Psoas muscle (tissue), 8 donors: ENCODE data around the gene G0S2. TPM values are rescaled to one million over a fixed set of nuclear protein-coding genes. Genes with fewer than 3 reads are reported as not detected.
A peak's percentile ranks its signal among the peaks of the same experiment; 100 is the strongest.

Experiments
- ATAC-seq, 4 donors: fragments of 200-7000 bp; cut with Tn5 transposase; one replicate each; pipeline ENCODE4 v1.9.1; 2020; ENCODE audit warnings: moderate library complexity in 3 of 4, mild to moderate bottlenecking in 2 of 4
- DNase-seq, 2 donors: peaks; one replicate each; pipeline ENCODE4 v3.0.0-alpha.2; 2020
- H3K27ac ChIP-seq: fragments of 200-600 bp; one replicate; pipeline ENCODE4 v1.8.0; 2022
- H3K27me3 ChIP-seq, 3 donors: fragments of 200-600 bp in 1 of 3; one replicate each; pipeline versions ENCODE4 v1.6.1 to v1.8.0; 2013 to 2022; ENCODE audit warnings: low read length in 2 of 3, mild to moderate bottlenecking in 2 of 3, moderate library complexity in 1 of 3; ENCODE audit not compliant: insufficient read depth in 3 of 3
- H3K36me3 ChIP-seq, 2 donors: fragments of 200-600 bp in 1 of 2; one replicate each; pipeline versions ENCODE4 v1.6.1 to v1.8.0; 2013 to 2022; ENCODE audit warnings: low read depth in 1 of 2, mild to moderate bottlenecking in 1 of 2, moderate library complexity in 1 of 2; ENCODE audit not compliant: insufficient read depth in 1 of 2
- H3K4me1 ChIP-seq: fragments of 200-600 bp; one replicate; pipeline ENCODE4 v1.8.0; 2022
- H3K4me3 ChIP-seq: fragments of 200-600 bp; one replicate; pipeline ENCODE4 v1.8.0; 2022; ENCODE audit warnings: mild to moderate bottlenecking
- H3K9me3 ChIP-seq: fragments of 200-600 bp; one replicate; pipeline ENCODE4 v1.8.0; 2022
- CTCF ChIP-seq: fragments of 200-600 bp; IDR thresholded peaks from one replicate; pipeline ENCODE4 v1.8.0; 2022; ENCODE audit warnings: antibody characterized with exemption
- WGBS, 3 donors: extraction: QIAGEN DNeasy Blood & Tissue Kit; methylation state at CpG; one replicate each; pipeline versions ENCODE4 v1.1.6 to v1.1.7; 2013; 5-methylcytosine and 5-hydroxymethylcytosine counted together
- intact Hi-C, 2 donors: fragments of 100-400 bp; cut with DNase I; formaldehyde crosslinking; loops; one replicate each; pipeline versions ENCODE4 v1.11.0 to v1.14.2; 2022
- polyA plus RNA-seq, 3 donors: library from polyadenylated mRNA; stranded (reverse); fragments of 200-250 nt; gene quantifications; one replicate each; pipeline ENCODE4 v1.2.3, GENCODE V29; 2013
- total RNA-seq, 4 donors: library from RNA; stranded (reverse); fragmentation: NEBNext Ultra II Directional in 2 of 4; extraction: Animal tissue kit (Norgen Biotek cat#: 25700) in 2 of 4; gene quantifications; one replicate each; pipeline versions ENCODE4 v1.2.1 to v1.2.4, GENCODE V29; 2021 to 2023
- donor health status: healthy with polysubstance abuse.
- donor health status: DM: no; HTN: no; CAD: no; lungs with moderate emphysema.
- donor health status: Bipolar disorder and iron deficiency.
- donor health status: healthy.
- donor health status: DM: yes; HTN: yes; CAD: no.
- donor health status: DM: no; HTN: no; CAD: no.
- donor health status: DM: no; HTN: no; CAD: no.
- donor health status: DM: yes; HTN: yes; CAD: no.

G0S2 gene
- total and polyA plus RNA-seq, 7 donors, result 49.9 to 561 (median 89.0) TPM

GRCh38 chr1:209651138-209651587, 24.0 kb upstream of the G0S2 start:
- TF ChIP-seq CTCF, result no peak
- H3K36me3 ChIP-seq, result no peaks in the 10 kb centered on the region
- H3K4me1 ChIP-seq, result peaks cover 35% of the 10 kb centered on the region
- no peak overlapping the region for H3K27ac ChIP-seq
- intact Hi-C loops, result no loop called here
- WGBS, 3 donors, result 58 to 73% (median 68%) methylated on average over 5 of the region's 5 CpGs
- H3K4me3 ChIP-seq, result no peak overlapping the region
- ATAC-seq (peak in 3 of 4 donors; percentile 40 to 61 (median 60)), DNase-seq (peak; percentile 77 to 84)
- H3K27me3 ChIP-seq, result no peaks in the 10 kb centered on the region
- no peaks in the 10 kb centered on the region for H3K9me3 ChIP-seq

GRCh38 chr1:209652121-209652735, 23.0 kb upstream of the G0S2 start, which contains the start of gene LAMB3:
Gene LAMB3, minus strand, starts transcription at chr1:209652425. Its CDS starts 1,481 bp downstream, at chr1:209650944.
- peaks cover 24% of the 10 kb centered on the region for H3K4me1 ChIP-seq
- ATAC-seq, result no peak
- H3K27me3 ChIP-seq, result no peaks in the 10 kb centered on the region
- intact Hi-C loops, result no loop called here
- 78 to 82% (median 80%) methylated on average over 14 of the region's 14 CpGs for WGBS, 3 donors
- no peak for TF ChIP-seq CTCF
- H3K9me3 ChIP-seq, result no peaks in the 10 kb centered on the region
- DNase-seq, result no peak
- H3K36me3 ChIP-seq, result no peaks in the 10 kb centered on the region
- no peak within 1 kb of the TSS for H3K4me3 ChIP-seq
- peak within 1 kb of the TSS; percentile 48 for H3K27ac ChIP-seq

- Histone ChIP-seq H3K4me1 (peaks cover 19% of the 10 kb centered on the region), H3K27ac (peak overlapping the region; percentile 48), H3K27me3 (no peaks in the 10 kb centered on the region), H3K4me3 (no peak overlapping the region), H3K36me3 (no peaks in the 10 kb centered on the region), H3K9me3 (no peaks in the 10 kb centered on the region)
- peak; percentile 12 to 72 (median 58) for ATAC-seq
- WGBS, 3 donors, result 50 to 64% (median 53%) methylated on average over 3 of the region's 3 CpGs
- intact Hi-C loops, result no loop called here
- DNase-seq, result peak; percentile 61 to 83
- TF ChIP-seq CTCF, result no peak
Measured at GRCh38 chr1:209652873-209653401, 22.3 kb upstream of the G0S2 start.

GRCh38 chr1:209653915-209654351, 21.3 kb upstream of the G0S2 start:
- peaks cover 15% of the 10 kb centered on the region for H3K4me1 ChIP-seq
- no peak for TF ChIP-seq CTCF

More at GRCh38 chr1:209653915-209654351, 21.3 kb upstream of the G0S2 start:
- Histone ChIP-seq H3K27me3 (no peaks in the 10 kb centered on the region), H3K36me3 (no peaks in the 10 kb centered on the region), H3K4me3 (no peak overlapping the region), H3K27ac (peak overlapping the region; percentile 48), H3K9me3 (no peaks in the 10 kb centered on the region)
- ATAC-seq, result no peak
- no peak for DNase-seq
- intact Hi-C loops, result no loop called here
- 89 to 93% (median 89%) methylated on average over 7 of the region's 7 CpGs for WGBS, 3 donors
